OCI-LY7 (cell line): ENCODE results near the gene ATF7. TPM values are rescaled to one million over a fixed set of nuclear protein-coding genes. Genes with fewer than 3 reads are reported as not detected.

ENCODE experiments used
- BruUV-seq: library from RNA; stranded (reverse); fragments of 400-500 nt; replicated peaks from 2 replicates; lab custom pipeline; 2021; lab: Mats Ljungman, UMichigan
- CTCF ChIA-PET: fragments of 300-600 bp; sonication (Branson Sonifier 250); formaldehyde crosslinking; loops from one replicate; lab custom pipeline; 2022; ENCODE audit warnings: antibody characterized with exemption; ENCODE audit not compliant: unreplicated experiment; lab: Charles Lee
- POLR2A ChIA-PET: fragments of 300-600 bp; sonication (Branson Sonifier 250); formaldehyde crosslinking; loops from one replicate; lab custom pipeline; 2022; ENCODE audit warnings: antibody characterized with exemption; lab: Charles Lee
- DNase-seq: peaks from one replicate; pipeline ENCODE4 v3.0.0-alpha.2; 2015; ENCODE audit warnings: low spot score
- H2AFZ ChIP-seq: fragments of 200-600 bp; sonication (generic), shearing (Covaris generic); 2 replicates; pipeline ENCODE4 v1.6.1; 2014; ENCODE audit warnings: mild to moderate bottlenecking, antibody characterized with exemption, low read length, moderate library complexity
- H3K27ac ChIP-seq: fragments of 200-600 bp; sonication (generic); 2 replicates; pipeline ENCODE4 v1.5.1; 2014; ENCODE audit warnings: mixed run types, low read depth, mild to moderate bottlenecking, moderate library complexity, low read length, inconsistent platforms; ENCODE audit not compliant: poor library complexity, severe bottlenecking
- H3K36me3 ChIP-seq: fragments of 200-600 bp; sonication (generic); 2 replicates; pipeline ENCODE4 v1.6.1; 2014; ENCODE audit warnings: mild to moderate bottlenecking, antibody characterized with exemption, low read length, moderate library complexity, mixed read lengths; ENCODE audit not compliant: insufficient read depth
- H3K4me1 ChIP-seq: fragments of 200-600 bp; sonication (generic); 2 replicates; pipeline ENCODE4 v1.5.1; 2014; ENCODE audit warnings: mild to moderate bottlenecking, low read length; ENCODE audit not compliant: insufficient read depth, poor library complexity, severe bottlenecking
- H3K4me2 ChIP-seq: fragments of 200-600 bp; sonication (generic); 2 replicates; pipeline ENCODE4 v1.6.1; 2014; ENCODE audit warnings: mild to moderate bottlenecking, low read length
- H3K4me3 ChIP-seq: fragments of 200-600 bp; sonication (generic); 2 replicates; pipeline ENCODE4 v1.5.1; 2014; ENCODE audit warnings: mild to moderate bottlenecking, low read depth, low read length; ENCODE audit not compliant: poor library complexity, severe bottlenecking
- H3K79me2 ChIP-seq: fragments of 200-600 bp; sonication (generic); 2 replicates; pipeline ENCODE4 v1.6.1; 2016; ENCODE audit warnings: low read depth, mild to moderate bottlenecking, low read length, moderate library complexity, mixed read lengths; ENCODE audit not compliant: insufficient read depth
- H3K9me2 ChIP-seq: fragments of 200-600 bp; sonication (generic); 2 replicates; pipeline ENCODE4 v1.6.1; 2016; ENCODE audit warnings: mild to moderate bottlenecking, low read length, mixed read lengths; ENCODE audit not compliant: insufficient read depth
- H3K9me3 ChIP-seq: fragments of 200-600 bp; sonication (generic); 2 replicates; pipeline ENCODE4 v1.6.1; 2014; ENCODE audit warnings: mild to moderate bottlenecking, mixed run types, low read length, mixed read lengths
- H4K20me1 ChIP-seq: fragments of 200-600 bp; sonication (generic); 2 replicates; pipeline ENCODE4 v1.6.1; 2014; ENCODE audit warnings: mild to moderate bottlenecking, antibody characterized with exemption, low read length, moderate library complexity, mixed read lengths; ENCODE audit not compliant: insufficient read depth
- EZH2phosphoT487 ChIP-seq: fragments of 200-600 bp; sonication (generic); IDR thresholded peaks from 2 replicates; pipeline ENCODE4 v1.6.1; 2018; ENCODE audit warnings: low read depth, borderline replicate concordance, mild to moderate bottlenecking, mixed run types, antibody characterized with exemption, low read length, moderate library complexity, mixed read lengths
- intact Hi-C: fragments of 100-400 bp; cut with micrococcal nuclease; formaldehyde crosslinking; loops from one replicate; pipeline ENCODE4 v1.10.0; 2022; ENCODE audit not compliant: unreplicated experiment
- total RNA-seq, 2 experiments: library from RNA; depleted of rRNA in 1 of 2; stranded (reverse); fragments of >200 nt in 1 of 2; shearing (Covaris generic) in 1 of 2; gene quantifications; 2 replicates each; pipeline ENCODE4 v1.2.3, GENCODE V29; 2014 to 2022
- TF ChIP-seq, protein P1 (sequence below): fragments of 200-600 bp; sonication (generic); conservative IDR thresholded peaks from 2 replicates; pipeline ENCODE4 v1.5.1; 2014; ENCODE audit warnings: mild to moderate bottlenecking, antibody characterized with exemption, low read length, moderate library complexity, mixed read lengths

ATF7 gene
- total RNA-seq, 2 experiments from 2014 or later, result 6.8 to 23.2 TPM

DNA sequence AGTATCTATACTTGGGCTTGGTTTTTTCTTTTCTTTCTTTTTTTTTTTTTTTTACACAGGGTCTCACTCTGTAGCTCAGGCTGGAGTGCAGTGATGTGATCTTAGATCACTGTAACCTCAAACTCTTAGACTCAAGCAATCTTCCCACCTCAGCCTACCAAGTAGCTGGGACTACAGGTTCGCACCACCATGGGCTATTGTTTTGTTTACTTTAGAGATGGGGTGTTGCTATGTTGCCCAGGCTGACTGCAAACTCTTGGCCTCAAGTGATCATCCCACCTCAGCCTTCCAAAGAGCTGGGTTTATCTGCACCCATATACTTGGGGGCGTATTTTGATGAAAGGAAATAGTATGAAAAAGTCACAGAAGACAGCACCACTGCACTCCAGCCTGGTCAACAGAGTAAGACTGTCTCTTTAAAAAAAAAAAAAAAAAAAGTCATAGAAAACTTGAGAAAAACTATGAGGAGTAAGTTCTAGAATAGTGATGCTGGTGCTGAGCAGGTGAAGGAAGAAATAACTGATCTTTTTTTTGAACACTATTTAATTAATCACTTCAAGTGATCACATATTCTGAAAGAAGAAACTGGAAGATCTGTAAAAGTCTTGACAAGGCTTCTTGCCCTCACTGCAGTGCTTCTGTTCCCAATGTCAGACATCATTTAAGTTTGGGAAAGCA, 65.1 kb downstream of the ATF7 start:
- Histone ChIP-seq H4K20me1 (no peaks in the 10 kb centered on the region), H3K4me3 (no peak overlapping the region), H3K27ac (no peak overlapping the region), H3K4me1 (no peaks in the 10 kb centered on the region), H3K9me3 (no peaks in the 10 kb centered on the region), H3K4me2 (no peak overlapping the region), H3K79me2 (no peaks in the 10 kb centered on the region), H3K9me2 (no peaks in the 10 kb centered on the region), H3K36me3 (no peaks in the 10 kb centered on the region), H2AFZ (no peak overlapping the region)
- ChIA-PET POLR2A (interaction anchor here (0.7 to 1.3 kb wide), 2 partner anchors 10 to 241 kb away, joined by 3 to 4 read pairs; no protein-coding TSS in a partner anchor), CTCF (no interaction called here)
- DNase-seq, result no peak
- no peak for TF ChIP-seq EZH2phosphoT487
- TF ChIP-seq, protein P1, sequence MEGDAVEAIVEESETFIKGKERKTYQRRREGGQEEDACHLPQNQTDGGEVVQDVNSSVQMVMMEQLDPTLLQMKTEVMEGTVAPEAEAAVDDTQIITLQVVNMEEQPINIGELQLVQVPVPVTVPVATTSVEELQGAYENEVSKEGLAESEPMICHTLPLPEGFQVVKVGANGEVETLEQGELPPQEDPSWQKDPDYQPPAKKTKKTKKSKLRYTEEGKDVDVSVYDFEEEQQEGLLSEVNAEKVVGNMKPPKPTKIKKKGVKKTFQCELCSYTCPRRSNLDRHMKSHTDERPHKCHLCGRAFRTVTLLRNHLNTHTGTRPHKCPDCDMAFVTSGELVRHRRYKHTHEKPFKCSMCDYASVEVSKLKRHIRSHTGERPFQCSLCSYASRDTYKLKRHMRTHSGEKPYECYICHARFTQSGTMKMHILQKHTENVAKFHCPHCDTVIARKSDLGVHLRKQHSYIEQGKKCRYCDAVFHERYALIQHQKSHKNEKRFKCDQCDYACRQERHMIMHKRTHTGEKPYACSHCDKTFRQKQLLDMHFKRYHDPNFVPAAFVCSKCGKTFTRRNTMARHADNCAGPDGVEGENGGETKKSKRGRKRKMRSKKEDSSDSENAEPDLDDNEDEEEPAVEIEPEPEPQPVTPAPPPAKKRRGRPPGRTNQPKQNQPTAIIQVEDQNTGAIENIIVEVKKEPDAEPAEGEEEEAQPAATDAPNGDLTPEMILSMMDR, result no peak
- intact Hi-C loops, result no loop called here
- no TSS peak for BruUV-seq

- POLR2A ChIA-PET, result interaction anchor here (1.3 kb wide), 1 partner anchor 10 kb away, joined by 3 read pairs; no protein-coding TSS in a partner anchor
- Histone ChIP-seq H3K27ac (no peak overlapping the region), H4K20me1 (no peaks in the 10 kb centered on the region), H3K36me3 (no peaks in the 10 kb centered on the region), H3K4me1 (no peaks in the 10 kb centered on the region), H3K9me2 (no peaks in the 10 kb centered on the region), H3K4me2 (no peak overlapping the region), H2AFZ (no peak overlapping the region), H3K4me3 (no peak overlapping the region), H3K9me3 (no peaks in the 10 kb centered on the region), H3K79me2 (no peaks in the 10 kb centered on the region)
- no peak for DNase-seq
- TF ChIP-seq, protein P1, result no peak
- no peak for TF ChIP-seq EZH2phosphoT487
- intact Hi-C loops, result no loop called here
- CTCF ChIA-PET, result no interaction called here
- BruUV-seq, result no TSS peak
Observed at GRCh38 chr12:53560351-53560750, 65.8 kb downstream of the ATF7 start.

GRCh38 chr12:53558631-53559030, 67.6 kb downstream of the ATF7 start:
- Histone ChIP-seq H3K9me2 (no peaks in the 10 kb centered on the region), H3K9me3 (no peaks in the 10 kb centered on the region), H3K4me3 (no peak overlapping the region), H4K20me1 (no peaks in the 10 kb centered on the region), H3K79me2 (no peaks in the 10 kb centered on the region), H2AFZ (no peak overlapping the region), H3K27ac (no peak overlapping the region), H3K4me2 (no peak overlapping the region), H3K36me3 (no peaks in the 10 kb centered on the region), H3K4me1 (no peaks in the 10 kb centered on the region)
- POLR2A ChIA-PET, result interaction anchor here (0.6 to 1.5 kb wide), 2 partner anchors 9 to 175 kb away, joined by 3 to 5 read pairs; no protein-coding TSS in a partner anchor
- CTCF ChIA-PET, result no interaction called here
- no TSS peak for BruUV-seq
- no peak for DNase-seq
- intact Hi-C loops, result no loop called here
- no peak for TF ChIP-seq EZH2phosphoT487
- TF ChIP-seq, protein P1, result no peak
